Natural killer cell treated with Interleukin-12 subunit alpha and Interleukin-12 subunit beta and Interleukin-15 and Interleukin-18, amount 100 ng/mL, for 72 hours (primary cell): ENCODE results near the gene THRA. TPM values are rescaled to one million over a fixed set of nuclear protein-coding genes. Genes with fewer than 3 reads are reported as not detected.

Source experiments
- ATAC-seq, 2 donors: fragments of 150-1000 bp; cut with Tn5 transposase in 1 of 2; sonication (Bioruptor Pico), chemical (Tn5 transposase) in 1 of 2; 2 replicates each; pipeline ENCODE4 v1.10.0; 2021
- DNase-seq: peaks from one replicate; pipeline ENCODE4 v3.0.0; 2022; ENCODE audit warnings: low spot score
- H3K27ac Mint-ChIP-seq, 2 donors: 1 replicate in 1 of 2; 2 replicates in 1 of 2; pipeline ENCODE4 v1.8.0; 2022; ENCODE audit warnings: mixed read lengths in 2 of 2, mild to moderate bottlenecking in 1 of 2, moderate library complexity in 1 of 2
- H3K27me3 Mint-ChIP-seq, 2 donors: 1 replicate in 1 of 2; 2 replicates in 1 of 2; pipeline ENCODE4 v1.8.0; 2022; ENCODE audit warnings: mixed read lengths in 2 of 2
- H3K36me3 Mint-ChIP-seq: one replicate; pipeline ENCODE4 v1.8.0; 2022; ENCODE audit warnings: mixed read lengths
- H3K4me1 Mint-ChIP-seq, 2 donors: 1 replicate in 1 of 2; 2 replicates in 1 of 2; pipeline ENCODE4 v1.8.0; 2022; ENCODE audit warnings: low read depth in 2 of 2, mixed read lengths in 2 of 2, mild to moderate bottlenecking in 1 of 2
- H3K4me3 Mint-ChIP-seq: one replicate; pipeline ENCODE4 v1.8.0; 2022; ENCODE audit warnings: mixed read lengths
- H3K9me3 Mint-ChIP-seq: 2 replicates; pipeline ENCODE4 v1.8.0; 2022; ENCODE audit warnings: mixed read lengths
- total RNA-seq, 2 donors: library from RNA; stranded (reverse); gene quantifications; one replicate each; pipeline ENCODE4 v1.2.3, GENCODE V29; 2022

THRA gene
- total RNA-seq, 2 donors from 2014 or later, result 4.9 to 10.9 TPM

GRCh38 chr17:40074175-40074512 is 11.4 kb downstream of the THRA start:
- H3K27ac Mint-ChIP-seq, result peak overlapping the region in 1 of 2 donors; percentile 73
- H3K9me3 Mint-ChIP-seq, result no peaks in the 10 kb centered on the region
- H3K27me3 Mint-ChIP-seq, result no peaks in the 10 kb centered on the region
- peaks cover 28 to 51% of the 10 kb centered on the region in 2 donors for H3K4me1 Mint-ChIP-seq
- no peaks in the 10 kb centered on the region for H3K36me3 Mint-ChIP-seq
- no peak overlapping the region for H3K4me3 Mint-ChIP-seq
- ATAC-seq (no peak), DNase-seq (no peak)

- ATAC-seq (no peak), DNase-seq (no peak)
- Mint-ChIP-seq H3K27ac (peak overlapping the region in 1 of 2 donors; percentile 77), H3K9me3 (no peaks in the 10 kb centered on the region), H3K36me3 (no peaks in the 10 kb centered on the region), H3K4me1 (peaks cover 21 to 44% of the 10 kb centered on the region in 2 donors), H3K27me3 (no peaks in the 10 kb centered on the region), H3K4me3 (no peak overlapping the region)
These were observed 12.1 kb downstream of the THRA start for GRCh38 chr17:40074871-40075200.

- Mint-ChIP-seq H3K27ac (peak overlapping the region; percentile 33 to 77), H3K9me3 (no peaks in the 10 kb centered on the region), H3K4me1 (peaks cover 16 to 40% of the 10 kb centered on the region in 2 donors), H3K4me3 (no peak overlapping the region), H3K27me3 (no peaks in the 10 kb centered on the region), H3K36me3 (no peaks in the 10 kb centered on the region)
- DNase-seq (peak; percentile 68), ATAC-seq (peak; percentile 72 to 75)
These were observed 12.6 kb downstream of the THRA start for GRCh38 chr17:40075201-40075941.

GRCh38 chr17:40075942-40076498 is 13.3 kb downstream of the THRA start:
- Mint-ChIP-seq H3K27me3 (no peaks in the 10 kb centered on the region), H3K36me3 (no peaks in the 10 kb centered on the region), H3K27ac (peak overlapping the region; percentile 33 to 77), H3K4me3 (no peak overlapping the region), H3K9me3 (no peaks in the 10 kb centered on the region), H3K4me1 (peaks cover 16 to 35% of the 10 kb centered on the region in 2 donors)
- no peak for ATAC-seq
- no peak for DNase-seq

GRCh38 chr17:40076591-40076990 is 13.8 kb downstream of the THRA start:
- no peak for DNase-seq
- ATAC-seq, result no peak
- Mint-ChIP-seq H3K27ac (no peak overlapping the region), H3K9me3 (no peaks in the 10 kb centered on the region), H3K36me3 (no peaks in the 10 kb centered on the region), H3K4me3 (no peak overlapping the region), H3K4me1 (peaks cover 16 to 34% of the 10 kb centered on the region in 2 donors), H3K27me3 (no peaks in the 10 kb centered on the region)

- Mint-ChIP-seq H3K36me3 (no peaks in the 10 kb centered on the region), H3K4me1 (peaks cover 8 to 26% of the 10 kb centered on the region in 2 donors), H3K27me3 (no peaks in the 10 kb centered on the region), H3K27ac (peak overlapping the region in 1 of 2 donors; percentile 67), H3K9me3 (no peaks in the 10 kb centered on the region), H3K4me3 (no peak overlapping the region)
- ATAC-seq (no peak), DNase-seq (no peak)
These were observed 16.8 kb downstream of the THRA start for GRCh38 chr17:40079545-40079944.

GRCh38 chr17:40084477-40084876 is 21.7 kb downstream of the THRA start:
- no peaks in the 10 kb centered on the region for H3K27me3 Mint-ChIP-seq
- no peak overlapping the region for H3K4me3 Mint-ChIP-seq
- H3K9me3 Mint-ChIP-seq, result no peaks in the 10 kb centered on the region
- H3K36me3 Mint-ChIP-seq, result no peaks in the 10 kb centered on the region
- H3K27ac Mint-ChIP-seq, result no peak overlapping the region
- no peak for DNase-seq
- ATAC-seq, result no peak
- H3K4me1 Mint-ChIP-seq, result peaks cover 4 to 6% of the 10 kb centered on the region in 2 donors

- peaks cover 4 to 6% of the 10 kb centered on the region in 2 donors for H3K4me1 Mint-ChIP-seq
- no peaks in the 10 kb centered on the region for H3K36me3 Mint-ChIP-seq
These were observed 23.6 kb downstream of the THRA start for GRCh38 chr17:40086150-40087044.

GRCh38 chr17:40087049-40087794 is 24.5 kb downstream of the THRA start:
- Mint-ChIP-seq H3K36me3 (no peaks in the 10 kb centered on the region), H3K9me3 (no peaks in the 10 kb centered on the region), H3K27ac (no peak overlapping the region), H3K4me1 (peaks cover 4 to 6% of the 10 kb centered on the region in 2 donors), H3K4me3 (no peak overlapping the region), H3K27me3 (no peaks in the 10 kb centered on the region)
- DNase-seq, result no peak
- ATAC-seq, result no peak

More at GRCh38 chr17:40086150-40087044, 23.6 kb downstream of the THRA start:
- Mint-ChIP-seq H3K27ac (no peak overlapping the region), H3K4me3 (no peak overlapping the region), H3K9me3 (no peaks in the 10 kb centered on the region), H3K27me3 (no peaks in the 10 kb centered on the region)
- DNase-seq, result no peak
- ATAC-seq, result peak in 1 of 2 donors; percentile 39

- Mint-ChIP-seq H3K4me1 (peaks cover 4 to 6% of the 10 kb centered on the region in 2 donors), H3K27me3 (no peaks in the 10 kb centered on the region), H3K36me3 (no peaks in the 10 kb centered on the region), H3K27ac (peak overlapping the region in 1 of 2 donors; percentile 72), H3K9me3 (no peaks in the 10 kb centered on the region), H3K4me3 (no peak overlapping the region)
- no peak for ATAC-seq
- no peak for DNase-seq
These were observed 25.3 kb downstream of the THRA start for GRCh38 chr17:40087903-40088718.

- no peak for DNase-seq
- H3K27ac Mint-ChIP-seq, result peak overlapping the region; percentile 39 to 72
- ATAC-seq, result no peak
- H3K27me3 Mint-ChIP-seq, result no peaks in the 10 kb centered on the region
- no peak overlapping the region for H3K4me3 Mint-ChIP-seq
- no peaks in the 10 kb centered on the region for H3K9me3 Mint-ChIP-seq
- peaks cover 9 to 16% of the 10 kb centered on the region in 2 donors for H3K4me1 Mint-ChIP-seq
- no peaks in the 10 kb centered on the region for H3K36me3 Mint-ChIP-seq
These were observed 26.5 kb downstream of the THRA start for GRCh38 chr17:40089077-40089895.
